GM18867 (cell line): ENCODE measurements around the gene LAMA2.

Source experiments
- ATAC-seq: cut with Tn5 transposase; IDR thresholded peaks from one replicate; pipeline ENCODE4 v1.9.1; 2021; ENCODE audit warnings: mild to moderate bottlenecking, moderate library complexity; ENCODE audit not compliant: unreplicated experiment

LAMA2 gene

DNA sequence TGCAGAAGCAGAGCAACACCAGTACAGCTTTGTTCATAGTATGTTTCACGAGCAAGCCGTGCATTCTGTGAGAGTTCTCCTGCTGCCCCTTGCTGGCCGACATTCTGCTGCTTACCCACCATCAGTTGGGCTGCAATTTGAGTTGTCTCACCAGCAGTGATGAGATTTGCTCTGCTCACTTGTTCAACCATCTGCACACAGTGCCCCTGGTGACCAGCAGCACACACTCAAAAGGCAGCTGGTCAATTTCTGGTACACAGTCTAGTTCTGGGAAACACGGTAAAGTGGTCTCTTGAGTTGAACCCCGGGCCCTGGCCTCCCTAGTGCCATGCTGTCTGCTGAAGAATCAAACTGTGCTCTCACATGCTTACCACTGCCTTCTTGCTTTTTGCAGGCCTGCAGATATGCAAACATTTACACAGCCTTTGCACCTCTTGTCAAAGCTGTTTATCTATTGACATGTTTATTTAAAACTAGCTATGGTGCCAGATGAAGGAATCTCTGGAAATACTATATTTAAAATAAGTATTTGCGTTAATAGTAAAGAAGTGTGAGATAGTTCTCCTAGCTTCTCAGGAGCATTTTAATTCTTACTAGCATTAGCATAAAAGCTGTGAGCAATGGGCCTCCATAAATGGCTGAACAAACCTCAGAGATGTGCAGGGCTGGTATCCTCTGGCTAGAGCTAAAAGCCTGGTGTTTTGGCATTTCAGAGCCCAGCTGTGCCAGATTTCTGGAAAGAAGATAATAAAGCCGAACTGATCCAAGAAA lies 592.7 kb downstream of the LAMA2 start:
- no peak for ATAC-seq

DNA sequence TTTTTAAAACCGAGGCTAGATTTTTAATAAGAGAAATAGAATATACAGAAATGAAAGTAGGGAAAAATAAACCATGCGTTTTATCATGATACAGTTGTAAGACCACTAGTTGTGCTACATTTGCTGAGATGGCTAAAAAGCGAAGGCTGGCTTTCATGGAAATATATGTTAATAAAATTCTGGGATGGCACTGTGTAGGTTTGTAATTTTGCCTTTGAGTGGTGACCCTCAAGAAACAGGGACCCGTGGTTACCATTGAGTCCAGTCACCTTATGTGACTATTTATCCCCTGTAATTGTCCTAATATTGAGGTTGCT lies 593.3 kb downstream of the LAMA2 start:
- no peak for ATAC-seq

DNA sequence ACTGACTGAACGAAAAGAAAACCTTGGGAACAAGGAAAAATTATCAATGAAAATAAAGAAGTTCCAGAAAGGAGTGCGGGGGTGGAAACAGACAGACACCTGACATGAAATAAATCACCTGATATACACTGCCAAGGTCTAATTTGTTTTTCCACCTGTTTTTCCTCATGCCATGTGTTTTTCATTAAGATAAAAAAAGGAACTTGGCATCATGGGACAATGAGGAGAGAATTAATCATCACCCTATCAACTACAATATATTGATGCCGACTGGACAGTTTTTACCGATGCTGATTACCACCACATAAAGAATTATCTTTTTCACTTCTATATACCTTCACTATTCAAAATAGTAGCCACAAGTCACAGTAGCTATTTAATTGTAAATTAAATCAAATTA lies 593.9 kb downstream of the LAMA2 start:
- no peak for ATAC-seq

DNA sequence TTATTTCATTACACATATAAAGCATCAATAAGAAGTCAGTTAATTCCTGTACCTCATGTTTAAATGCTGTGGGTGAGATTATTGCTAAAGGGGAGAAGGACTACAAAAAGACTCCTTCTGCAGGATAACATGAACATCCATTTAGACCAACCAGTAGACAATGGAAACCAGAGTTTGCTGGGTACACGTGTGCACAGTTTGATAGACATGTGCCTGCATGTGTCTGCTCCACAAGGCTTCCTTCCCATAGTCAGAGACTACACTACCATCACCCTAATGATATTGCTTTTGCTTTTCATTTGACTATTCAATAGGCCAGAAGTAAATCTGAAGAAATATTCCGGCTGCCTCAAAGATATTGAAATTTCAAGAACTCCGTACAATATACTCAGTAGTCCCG lies 595.4 kb downstream of the LAMA2 start:
- ATAC-seq: no peak

DNA sequence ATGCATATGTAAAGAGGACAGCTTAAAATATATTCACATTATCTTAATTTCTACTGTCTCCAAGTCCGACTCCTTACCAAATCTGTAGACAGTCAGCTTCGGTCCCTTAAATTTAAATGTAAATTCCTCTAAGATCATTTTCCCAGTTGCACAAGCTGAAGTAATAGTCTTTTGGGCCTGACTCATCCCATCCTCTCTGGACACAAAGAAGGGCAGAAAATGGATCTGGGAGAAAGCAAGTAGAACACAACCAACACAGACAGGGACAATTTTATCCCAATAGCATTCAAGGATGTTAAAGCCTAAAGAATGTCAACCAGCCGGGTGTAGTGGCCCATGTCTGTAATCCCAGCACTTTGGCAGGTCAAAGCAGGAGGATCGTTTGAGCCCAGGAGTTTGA lies 598.8 kb downstream of the LAMA2 start:
- no peak for ATAC-seq

DNA sequence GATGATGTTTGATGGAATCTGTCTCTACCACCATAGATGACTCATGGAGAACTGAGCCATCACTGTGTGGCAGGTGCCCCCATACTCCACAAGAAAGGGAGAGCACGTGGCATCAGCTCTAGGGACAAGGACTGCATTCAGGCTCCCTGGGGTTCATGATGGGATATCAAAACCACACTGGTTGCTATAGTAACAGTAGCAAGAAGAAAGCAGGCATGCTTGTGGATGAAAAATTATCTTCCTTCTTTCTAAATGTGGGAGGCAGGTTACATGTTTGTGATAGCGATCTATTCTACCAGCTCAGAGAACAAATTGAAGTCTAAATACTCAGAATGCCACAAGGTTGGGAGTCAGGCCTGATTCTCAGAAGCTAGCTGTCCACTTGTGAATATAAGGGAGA lies 602.8 kb downstream of the LAMA2 start:
- no peak for ATAC-seq

DNA sequence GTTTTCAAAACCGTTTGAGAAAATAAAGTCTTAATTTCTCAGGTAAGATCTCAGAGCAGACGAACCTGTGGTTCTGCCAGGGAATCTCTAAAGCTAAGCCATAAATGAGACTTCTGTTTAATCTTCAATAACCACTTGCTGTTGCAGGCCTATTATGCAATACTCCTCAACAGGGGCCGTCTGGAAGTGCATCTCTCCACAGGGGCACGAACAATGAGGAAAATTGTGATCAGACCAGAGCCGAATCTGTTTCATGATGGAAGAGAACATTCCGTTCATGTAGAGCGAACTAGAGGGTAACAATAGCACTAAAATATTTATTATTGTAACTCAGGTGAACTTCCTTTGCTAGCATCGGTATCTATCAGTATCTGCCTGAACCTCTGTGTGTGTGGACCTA lies 603.4 kb downstream of the LAMA2 start:
- ATAC-seq: no peak

DNA sequence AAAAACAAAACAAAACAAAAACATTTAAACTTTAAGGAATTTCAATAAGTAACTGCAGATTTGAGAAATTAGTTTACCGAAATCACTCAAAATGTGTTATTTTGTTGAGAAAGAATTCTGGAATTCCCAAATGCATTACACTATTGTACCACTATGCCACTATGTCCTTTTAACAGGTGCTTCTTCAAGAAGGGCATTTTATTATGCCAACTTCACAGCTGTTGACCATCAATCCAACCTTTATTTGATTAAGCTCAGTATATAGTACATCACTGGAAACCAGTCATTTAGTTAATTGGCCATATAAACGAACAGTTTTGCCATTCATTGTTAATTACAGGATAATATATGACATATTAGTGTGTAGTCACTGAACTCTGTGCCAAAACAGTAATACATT lies 605.4 kb downstream of the LAMA2 start:
- ATAC-seq: no peak

DNA sequence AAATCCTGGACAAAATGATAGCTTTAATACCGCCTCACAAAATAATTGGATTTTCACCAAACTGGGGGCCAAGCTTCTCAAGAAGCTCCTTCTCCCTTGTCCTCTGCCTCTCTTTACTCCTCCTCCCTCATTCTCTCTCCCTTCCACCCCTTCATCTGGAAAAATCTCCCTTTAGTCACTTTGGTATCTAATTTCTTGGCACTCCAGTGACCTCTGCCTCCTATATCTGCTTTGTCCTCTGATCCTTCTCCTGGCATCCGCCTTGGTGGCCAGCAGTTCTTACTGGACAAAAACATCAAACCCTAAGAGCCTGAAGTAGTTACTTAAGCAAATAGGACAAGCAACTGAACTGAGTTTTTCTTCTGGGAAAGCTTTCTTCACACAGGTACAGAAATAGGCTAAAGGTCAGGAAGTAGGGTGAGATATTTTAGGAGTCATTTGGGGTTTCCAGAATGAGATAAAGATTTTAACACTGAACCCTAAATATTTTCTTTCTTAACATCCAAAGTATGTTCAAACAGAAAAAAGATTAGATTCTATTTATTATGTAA lies 606.4 kb downstream of the LAMA2 start:
- no peak for ATAC-seq

DNA sequence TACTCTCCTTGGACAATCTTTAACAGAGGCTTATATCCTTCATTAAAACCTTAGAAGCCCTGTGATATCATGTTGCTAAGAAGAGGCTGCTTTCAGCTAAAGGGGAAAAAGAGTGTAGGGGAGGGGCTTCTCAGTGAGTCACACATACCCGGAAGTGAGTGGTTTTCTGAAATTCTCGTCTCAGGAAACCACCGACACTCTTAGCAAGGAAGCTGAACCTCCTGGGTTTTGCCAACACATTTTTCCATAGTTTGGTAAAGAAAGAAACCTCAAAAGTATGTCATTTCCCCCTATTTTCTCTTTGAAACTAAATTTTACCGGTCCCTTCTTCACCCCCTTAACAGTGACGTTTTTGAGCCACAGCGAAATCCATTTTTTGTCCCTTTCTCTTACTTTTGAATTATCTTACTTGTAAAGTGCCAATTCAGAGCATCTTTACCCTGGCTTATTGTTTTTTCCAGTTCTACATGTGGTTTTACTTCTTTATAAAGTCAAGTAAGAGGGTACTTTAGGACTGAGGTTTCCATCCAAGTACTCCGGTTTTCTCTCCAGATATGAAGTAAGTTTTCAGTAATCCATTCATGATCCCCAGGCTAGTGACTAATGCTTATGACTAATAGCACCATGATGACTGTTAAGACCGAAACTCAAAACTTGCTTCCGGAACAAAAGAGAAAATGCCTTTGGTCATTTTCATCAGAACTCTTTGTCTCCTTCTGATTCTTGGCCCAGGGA lies 607.8 kb downstream of the LAMA2 start:
- peak; percentile 87 for ATAC-seq

DNA sequence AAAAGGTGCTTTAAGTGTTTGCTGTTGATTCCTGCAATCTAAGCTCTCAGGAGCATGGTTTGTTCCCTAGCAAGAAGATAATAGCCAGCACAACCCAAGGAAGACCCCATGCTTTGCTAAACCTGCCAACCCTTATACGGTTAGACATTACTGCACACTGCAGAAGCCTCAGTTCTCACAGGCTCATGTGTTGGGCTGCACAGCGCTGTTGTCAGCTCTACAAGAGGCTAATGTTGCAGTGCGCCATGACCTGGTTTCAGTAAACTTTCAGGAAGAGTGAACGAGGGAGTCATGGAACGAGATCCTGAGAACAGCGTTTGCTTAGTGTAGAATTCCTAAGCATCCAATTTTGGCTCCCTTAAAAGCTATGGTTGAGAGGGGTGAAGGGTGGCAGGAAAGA lies 608.5 kb downstream of the LAMA2 start:
- ATAC-seq: no peak

DNA sequence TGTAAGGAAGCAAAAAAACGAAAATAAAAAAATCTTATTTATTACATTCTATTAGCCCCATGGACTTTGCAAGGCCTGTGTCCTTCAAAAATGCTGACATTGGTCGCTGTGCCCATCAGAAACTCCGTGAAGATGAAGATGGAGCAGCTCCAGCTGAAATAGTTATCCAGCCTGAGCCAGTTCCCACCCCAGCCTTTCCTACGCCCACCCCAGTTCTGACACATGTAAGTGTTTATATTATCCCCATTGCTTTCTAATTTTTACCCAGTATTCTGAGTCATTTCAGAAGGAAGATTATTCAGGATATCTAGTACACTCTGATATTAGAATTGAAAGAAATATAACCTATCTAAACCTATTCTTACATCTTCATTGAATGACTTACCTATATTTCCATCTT lies 609.3 kb downstream of the LAMA2 start:
- ATAC-seq: no peak

DNA sequence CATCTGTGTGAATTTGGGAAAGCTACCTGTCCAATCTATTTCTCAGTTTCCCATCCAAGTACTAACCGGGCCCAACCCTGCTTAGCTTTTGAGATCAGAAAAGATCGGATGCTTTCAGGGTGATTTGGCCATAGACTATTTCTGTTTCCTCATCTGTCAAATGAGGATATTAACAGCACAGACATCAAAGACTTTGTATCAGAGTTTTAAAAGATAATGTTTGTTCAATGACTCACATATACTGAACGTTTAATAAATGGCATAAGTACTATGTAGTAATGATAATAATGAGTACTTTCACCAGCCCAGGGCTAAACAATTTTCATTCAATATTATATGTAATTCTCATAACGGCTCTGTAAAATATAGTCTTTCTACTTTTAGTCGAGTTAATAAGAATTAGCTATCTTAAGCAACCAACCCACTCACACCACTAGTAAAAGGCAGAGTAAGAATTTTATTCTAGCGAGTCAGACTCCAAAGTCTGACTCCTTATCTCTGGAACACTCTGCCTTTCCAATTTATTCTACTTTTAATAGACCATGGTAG lies 610.5 kb downstream of the LAMA2 start:
- no peak for ATAC-seq

DNA sequence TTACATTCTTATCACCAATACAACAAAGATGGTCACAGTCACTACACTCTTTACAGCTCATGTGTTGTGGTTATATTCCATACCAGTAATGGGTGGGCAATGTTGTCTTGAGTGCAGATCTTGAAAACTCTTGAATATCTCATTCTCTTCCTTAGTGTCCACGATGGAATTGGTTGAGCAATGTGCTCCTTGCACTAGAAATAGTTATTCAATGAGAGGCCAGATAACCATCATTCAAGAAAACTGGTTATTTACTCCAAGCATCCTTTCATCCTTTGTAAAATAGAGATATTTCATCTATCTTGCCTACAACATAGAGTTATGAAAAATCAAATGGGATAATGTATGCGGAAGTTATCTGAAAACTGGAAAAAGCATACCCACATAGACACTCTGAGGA lies 611.2 kb downstream of the LAMA2 start:
- ATAC-seq: no peak

DNA sequence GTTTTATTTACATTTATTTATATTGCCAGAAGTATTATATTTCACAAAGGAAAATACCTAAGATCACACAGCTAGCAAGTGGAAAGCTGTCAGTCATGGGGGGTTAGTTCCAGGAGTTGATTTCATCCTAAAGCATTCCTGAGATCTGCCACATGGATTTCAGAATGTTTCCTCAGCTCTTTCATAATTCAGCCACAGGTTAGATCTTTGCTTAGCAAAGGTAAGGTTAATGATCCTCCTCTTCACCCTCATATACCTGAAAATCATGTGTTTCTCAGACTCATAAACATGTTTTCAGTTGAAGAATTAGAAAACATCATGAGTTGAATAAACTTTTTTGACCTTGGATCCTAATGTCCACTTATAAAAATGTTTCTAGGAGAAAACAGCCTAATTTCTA lies 611.6 kb downstream of the LAMA2 start:
- ATAC-seq: no peak

DNA sequence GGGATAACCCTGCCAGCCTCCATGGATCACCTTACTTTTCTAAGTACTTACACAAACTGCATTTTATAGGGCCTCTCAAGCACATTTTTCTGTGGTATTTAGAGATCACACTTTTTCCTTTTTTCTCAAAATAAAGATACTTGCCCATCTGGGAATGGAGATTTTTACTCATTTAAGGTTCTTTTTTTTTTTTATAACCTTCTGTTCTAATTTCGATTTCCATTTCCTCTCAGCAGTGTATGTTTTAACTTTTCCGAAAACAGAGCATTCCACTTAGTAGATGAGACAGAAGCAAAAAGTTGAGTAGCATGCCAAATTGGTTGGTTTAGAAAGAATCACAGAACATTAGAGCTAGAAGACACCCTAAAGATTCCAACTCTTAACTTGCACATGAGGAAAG lies 612.7 kb downstream of the LAMA2 start:
- no peak for ATAC-seq

DNA sequence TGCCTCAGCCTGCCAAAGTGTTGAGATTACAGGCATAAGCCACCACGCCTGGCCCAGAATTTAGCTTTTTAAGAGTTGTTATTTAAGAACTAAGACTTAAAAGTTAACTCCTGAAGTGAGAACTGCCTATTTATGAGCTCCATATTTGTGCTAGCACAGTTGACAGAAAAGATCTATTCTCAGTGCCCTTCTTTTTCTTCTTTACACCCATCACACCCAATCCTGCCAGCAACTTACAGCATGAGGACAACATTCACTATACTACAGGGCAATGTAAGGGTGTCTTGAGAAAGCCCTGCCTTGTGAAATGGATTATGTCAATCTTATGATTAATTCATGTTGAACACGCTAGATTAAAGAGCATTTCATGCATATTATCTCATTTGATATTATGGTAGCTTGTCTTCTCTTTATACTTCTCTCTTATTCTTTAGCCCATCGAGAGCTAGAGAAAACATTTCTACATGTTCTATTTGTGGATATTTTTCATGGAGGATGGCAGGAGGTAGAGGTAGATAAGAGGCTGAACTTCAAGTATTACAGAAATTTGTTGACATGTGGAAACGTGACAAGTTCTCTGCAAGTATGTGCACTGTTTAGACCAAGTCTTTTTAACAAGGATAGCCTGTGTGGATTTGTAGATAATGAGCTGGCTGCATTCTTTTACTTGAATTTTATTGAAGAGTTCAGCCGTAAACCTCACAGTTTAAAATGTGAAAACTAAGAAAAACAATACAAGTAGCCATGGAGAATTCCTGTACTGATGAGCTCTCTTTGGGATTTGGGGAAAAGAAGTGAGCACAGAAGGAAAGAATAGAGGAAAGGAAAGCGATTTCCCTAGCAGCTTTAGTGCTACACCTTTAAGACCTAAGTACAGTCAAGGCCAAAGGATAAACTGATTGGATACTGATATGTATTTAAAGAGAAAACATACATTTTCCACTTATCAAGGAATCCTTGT lies 614.8 kb downstream of the LAMA2 start:
- no peak for ATAC-seq

DNA sequence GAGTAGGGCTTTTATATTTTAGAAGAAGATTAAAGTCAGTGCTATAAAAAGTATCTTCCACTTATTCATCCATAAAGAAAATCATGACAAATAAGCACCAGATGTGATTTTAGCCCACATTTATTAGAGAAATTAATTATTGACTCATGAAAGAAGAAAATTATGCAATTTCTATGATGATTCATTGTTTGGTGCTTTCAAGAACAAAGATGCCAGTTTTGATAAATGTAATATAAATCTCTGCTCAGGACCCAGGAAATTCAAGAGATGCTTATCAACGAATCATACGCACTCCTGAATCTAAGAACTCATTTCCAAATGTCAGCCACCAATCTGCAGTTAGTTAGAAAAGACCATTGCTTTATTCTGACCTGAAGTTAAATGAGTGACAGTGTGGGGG lies 615.6 kb downstream of the LAMA2 start:
- ATAC-seq: no peak

DNA sequence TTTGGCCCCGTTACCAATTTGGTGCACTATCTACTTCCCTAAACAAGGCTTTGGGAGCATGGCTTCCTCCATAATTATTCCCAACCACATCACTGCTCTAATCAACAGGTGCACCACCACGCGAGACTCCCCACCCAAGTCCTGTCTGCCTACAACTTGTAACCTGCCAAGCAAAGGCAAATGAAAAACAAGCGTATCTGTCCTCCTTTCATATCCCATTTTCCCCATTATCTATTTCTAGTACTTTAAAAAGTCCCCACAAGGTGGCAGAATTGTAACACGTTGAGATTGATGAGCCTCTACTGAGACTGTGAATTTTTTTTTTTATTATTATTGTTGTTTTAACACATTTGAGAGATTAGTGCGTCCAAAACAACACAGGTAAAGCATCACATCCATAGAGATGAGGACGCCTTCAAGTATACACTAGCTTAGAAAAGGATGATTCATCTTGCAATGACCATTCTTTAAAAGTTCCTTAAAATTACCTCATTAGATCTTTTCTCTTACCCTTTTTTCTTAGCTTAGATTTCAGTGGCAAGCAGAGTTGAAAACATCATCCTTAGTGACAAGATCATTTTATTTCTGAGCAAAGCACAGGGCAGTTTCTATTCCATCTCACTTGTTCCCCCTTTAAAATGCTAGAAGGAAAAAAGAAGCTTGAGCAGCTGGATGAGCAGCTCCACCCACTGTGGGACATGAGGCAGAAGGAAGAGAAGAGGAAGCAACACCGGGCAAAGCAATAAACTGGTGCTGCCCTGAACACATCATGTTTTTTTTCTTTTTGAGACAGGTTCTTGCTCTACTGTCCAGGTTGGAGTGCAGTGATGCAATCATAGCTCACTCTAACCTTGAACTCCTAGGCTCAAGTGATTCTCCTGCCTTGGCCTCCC lies 616.3 kb downstream of the LAMA2 start:
- ATAC-seq: peak; percentile 63

DNA sequence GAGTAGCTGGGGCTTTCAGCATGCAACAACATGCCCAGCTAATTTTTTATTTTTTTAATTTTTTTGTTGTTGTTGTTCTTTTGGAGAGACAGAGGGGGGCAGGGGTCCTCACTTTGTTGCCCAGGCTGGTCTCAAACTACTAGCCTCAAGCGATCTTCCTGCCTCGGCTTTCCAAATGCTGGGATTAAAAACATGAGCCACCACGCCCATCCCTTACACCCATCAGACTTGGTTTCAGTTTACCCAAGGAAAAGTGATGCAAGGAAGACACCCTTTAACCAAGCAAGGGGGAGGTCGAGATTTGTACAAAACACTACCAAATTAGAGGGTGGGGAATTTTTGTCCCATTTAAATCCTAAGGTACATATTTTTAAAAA lies 616.9 kb downstream of the LAMA2 start:
- no peak for ATAC-seq
